ENCODE measurements around the gene DHRS13.

DNA sequence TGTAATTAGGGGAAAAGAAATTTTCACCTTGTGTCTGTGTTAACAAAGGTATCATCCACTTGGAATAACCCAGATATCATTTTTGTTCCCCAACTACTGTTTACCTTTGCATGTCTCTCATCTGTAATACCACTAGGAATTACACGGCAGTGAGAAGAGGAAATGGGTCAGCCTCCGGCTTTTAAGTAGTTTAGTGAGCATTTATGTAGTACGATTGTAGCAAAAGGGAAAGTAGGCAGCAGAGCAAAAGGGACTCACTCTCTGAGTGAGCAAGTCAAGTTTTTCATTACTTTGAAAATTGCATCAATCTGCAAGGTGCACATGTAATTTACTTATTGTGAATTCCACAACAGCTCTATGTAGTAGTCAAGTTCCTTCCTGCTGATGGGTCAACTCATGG is 37.3 kb upstream of the DHRS13 start:
- TF ChIP-seq CTCF (IDR thresholded peaks at IDR 0.05) (no peak), POLR2A (IDR thresholded peaks at IDR 0.05) (no peak)
